ENCODE results near the gene CYP24A1.

The CYP24A1 gene

DNA sequence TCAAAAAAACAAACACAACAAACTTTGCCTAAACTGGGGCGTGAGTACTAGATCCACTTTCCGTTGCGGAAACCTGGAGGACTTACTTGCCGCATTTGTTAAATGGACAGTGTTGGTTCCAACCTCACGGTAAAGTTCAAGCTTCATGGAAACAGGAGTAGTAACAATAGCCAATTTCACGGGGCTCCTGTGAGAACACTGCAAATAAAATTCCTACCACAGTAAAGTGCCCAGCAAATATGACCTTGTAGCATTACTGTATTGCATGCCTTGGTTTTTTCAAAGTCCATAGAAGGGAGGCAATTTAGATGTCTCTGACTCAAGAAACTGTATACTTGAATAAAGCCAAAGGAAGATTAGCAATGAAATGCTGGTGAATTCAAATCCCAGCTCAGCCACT is 3.6 kb upstream of the CYP24A1 start:
- TF ChIP-seq, protein P1, sequence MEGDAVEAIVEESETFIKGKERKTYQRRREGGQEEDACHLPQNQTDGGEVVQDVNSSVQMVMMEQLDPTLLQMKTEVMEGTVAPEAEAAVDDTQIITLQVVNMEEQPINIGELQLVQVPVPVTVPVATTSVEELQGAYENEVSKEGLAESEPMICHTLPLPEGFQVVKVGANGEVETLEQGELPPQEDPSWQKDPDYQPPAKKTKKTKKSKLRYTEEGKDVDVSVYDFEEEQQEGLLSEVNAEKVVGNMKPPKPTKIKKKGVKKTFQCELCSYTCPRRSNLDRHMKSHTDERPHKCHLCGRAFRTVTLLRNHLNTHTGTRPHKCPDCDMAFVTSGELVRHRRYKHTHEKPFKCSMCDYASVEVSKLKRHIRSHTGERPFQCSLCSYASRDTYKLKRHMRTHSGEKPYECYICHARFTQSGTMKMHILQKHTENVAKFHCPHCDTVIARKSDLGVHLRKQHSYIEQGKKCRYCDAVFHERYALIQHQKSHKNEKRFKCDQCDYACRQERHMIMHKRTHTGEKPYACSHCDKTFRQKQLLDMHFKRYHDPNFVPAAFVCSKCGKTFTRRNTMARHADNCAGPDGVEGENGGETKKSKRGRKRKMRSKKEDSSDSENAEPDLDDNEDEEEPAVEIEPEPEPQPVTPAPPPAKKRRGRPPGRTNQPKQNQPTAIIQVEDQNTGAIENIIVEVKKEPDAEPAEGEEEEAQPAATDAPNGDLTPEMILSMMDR (IDR thresholded peaks at IDR 0.05; ENCODE audit: control insufficient read depth, insufficient read depth, low read depth, low read length, missing control alignments): no peak
- no peak for DNase-seq (ENCODE audit: low read depth)
- no peak overlapping the region for H3K4me3 ChIP-seq (ENCODE audit: control insufficient read depth, low read depth, low read length)

DNA sequence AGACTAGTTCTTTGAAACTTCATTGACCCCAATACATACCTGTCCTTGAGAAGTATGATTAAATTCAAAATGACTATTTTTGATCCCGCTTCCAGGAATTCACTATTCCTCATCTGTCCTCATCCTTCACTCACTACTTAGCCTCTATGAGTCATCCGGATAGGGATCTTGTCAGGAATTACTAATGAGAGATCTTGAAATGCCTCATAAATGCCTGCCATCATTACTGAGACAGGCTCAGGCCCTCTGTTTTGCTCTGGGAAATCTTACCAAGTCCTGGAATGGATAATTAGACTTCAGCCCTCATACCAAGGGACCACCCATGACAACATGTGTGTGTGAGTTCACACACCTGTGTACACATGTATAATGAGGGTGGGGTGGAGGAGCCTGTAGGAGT is 2.8 kb upstream of the CYP24A1 start:
- TF ChIP-seq, protein P1 (IDR thresholded peaks at IDR 0.05; ENCODE audit: control insufficient read depth, insufficient read depth, low read depth, low read length, missing control alignments): no peak
- H3K4me3 ChIP-seq (ENCODE audit: control insufficient read depth, low read depth, low read length): no peak overlapping the region
- no peak for DNase-seq (ENCODE audit: low read depth)

DNA sequence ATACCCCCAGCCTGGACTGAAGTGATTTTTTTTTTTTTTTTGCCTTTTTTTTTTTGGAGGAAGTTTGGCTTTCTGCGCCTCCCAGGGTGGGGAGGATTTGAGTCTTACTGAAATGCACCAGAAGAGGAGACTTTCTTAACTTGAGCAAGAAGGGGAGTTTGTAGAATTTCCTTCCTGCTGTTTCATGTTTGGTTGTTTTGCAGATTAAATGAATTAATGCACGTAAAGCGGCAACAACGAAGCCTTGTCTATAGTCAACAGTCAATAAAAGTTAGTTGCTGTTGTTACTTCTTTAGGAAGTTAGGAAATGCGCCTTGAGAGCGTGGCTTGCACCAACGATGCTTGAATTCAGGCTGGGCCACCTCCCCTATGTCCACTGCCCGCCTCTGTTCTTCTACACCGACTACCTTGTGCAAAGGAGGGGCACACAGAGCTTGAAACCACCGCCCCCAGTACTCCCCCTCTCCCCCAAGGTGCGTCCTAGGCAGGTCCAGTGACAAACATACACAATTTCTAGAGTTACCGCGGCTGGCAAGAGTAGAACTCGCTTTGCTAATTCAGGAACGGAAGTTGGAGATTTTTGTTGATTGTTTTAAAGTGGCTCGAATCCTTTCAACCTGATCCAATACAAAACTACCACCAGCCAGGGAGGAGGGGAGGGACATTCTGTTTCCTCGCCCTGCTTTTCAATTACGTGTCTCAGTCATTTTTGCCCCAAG is 830 bp upstream of the CYP24A1 start:
- no peak for DNase-seq (ENCODE audit: low read depth)
- H3K4me3 ChIP-seq (ENCODE audit: control insufficient read depth, low read depth, low read length): no peak overlapping the region
- TF ChIP-seq, protein P1 (IDR thresholded peaks at IDR 0.05; ENCODE audit: control insufficient read depth, insufficient read depth, low read depth, low read length, missing control alignments): no peak

DNA sequence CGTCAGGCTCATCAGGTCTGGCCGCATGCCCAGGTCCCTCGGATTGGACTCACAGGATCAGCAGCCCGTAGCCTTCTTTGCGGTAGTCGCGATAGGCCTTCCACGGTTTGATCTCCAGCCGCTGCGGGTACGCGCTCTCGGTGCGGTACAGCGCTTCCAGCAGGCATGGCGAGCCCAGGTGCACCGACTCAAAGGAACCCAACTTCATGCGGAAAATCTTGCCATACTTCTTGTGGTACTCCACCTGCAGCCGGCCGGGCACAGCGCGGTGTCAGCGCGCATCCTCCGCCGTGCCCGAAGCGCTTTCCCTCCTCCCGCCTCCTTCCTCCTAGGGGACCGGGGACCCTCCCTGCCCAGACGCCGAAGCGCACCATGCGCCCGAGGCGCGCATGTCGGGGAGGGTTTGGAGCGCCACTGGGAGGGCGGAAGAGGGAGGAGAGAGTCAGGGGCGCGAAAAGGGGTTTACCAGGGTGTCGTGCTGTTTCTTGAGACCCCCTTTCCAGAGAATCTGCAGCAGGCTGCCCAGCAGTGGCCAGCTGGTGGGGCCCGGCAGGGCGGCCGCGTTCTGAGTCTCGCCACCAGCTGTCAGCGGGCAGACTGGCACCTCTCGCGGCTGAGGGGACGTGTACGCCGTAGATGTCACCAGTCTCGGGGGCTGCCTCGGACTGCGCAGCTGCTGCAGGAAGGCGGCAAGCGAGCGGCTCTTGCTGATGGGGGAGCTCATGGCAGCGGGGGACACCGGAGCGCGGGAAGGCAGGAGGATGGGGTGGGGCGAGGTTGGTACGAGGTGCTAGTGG is 732 bp downstream of the CYP24A1 start:
- DNase-seq (ENCODE audit: low read depth): no peak
- TF ChIP-seq, protein P1 (IDR thresholded peaks at IDR 0.05; ENCODE audit: control insufficient read depth, insufficient read depth, low read depth, low read length, missing control alignments): no peak
- no peak overlapping the region; the same call in 1 of the 2 replicates for H3K4me3 ChIP-seq (ENCODE audit: control insufficient read depth, low read depth, low read length)

DNA sequence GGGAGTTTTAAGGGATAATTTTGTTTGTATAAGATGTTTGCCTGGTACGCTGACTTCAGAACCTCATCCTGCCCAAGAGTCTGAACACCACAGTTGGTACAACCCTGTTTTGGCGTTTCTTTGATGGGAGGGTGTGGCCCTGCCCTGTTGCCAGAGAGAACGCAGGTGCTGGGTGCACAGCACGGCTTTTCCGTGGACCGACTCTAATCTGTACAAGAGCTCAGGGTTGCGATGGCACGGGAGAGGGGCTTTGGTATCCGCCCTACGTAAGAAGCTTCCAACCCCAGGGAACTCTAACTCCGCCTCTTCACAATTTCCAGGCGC is 1.3 kb downstream of the CYP24A1 start:
- DNase-seq (ENCODE audit: low read depth): no peak
- H3K4me3 ChIP-seq (ENCODE audit: control insufficient read depth, low read depth, low read length): no peak overlapping the region
- TF ChIP-seq, protein P1 (IDR thresholded peaks at IDR 0.05; ENCODE audit: control insufficient read depth, insufficient read depth, low read depth, low read length, missing control alignments): no peak

DNA sequence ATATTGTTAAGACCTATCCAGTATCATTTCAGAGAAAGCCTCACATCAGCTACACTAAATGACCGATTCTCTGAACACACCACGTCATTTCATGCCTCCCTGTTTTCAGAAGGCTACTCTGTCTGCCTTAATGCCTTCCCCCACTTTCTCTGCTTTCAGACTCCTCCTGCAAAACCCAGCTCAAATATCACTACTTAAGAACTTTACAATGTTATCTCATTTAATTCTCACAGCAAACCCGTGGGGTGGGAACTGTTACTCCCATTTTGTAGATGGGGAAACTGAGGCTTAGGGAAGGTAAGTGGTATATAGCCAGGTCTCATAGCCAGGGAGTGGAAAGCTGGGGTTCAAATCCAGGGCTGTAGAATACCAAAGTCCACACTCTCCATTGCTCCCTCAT is 2.8 kb downstream of the CYP24A1 start:
- TF ChIP-seq, protein P1 (IDR thresholded peaks at IDR 0.05; ENCODE audit: control insufficient read depth, insufficient read depth, low read depth, low read length, missing control alignments): no peak
- DNase-seq (ENCODE audit: low read depth): no peak
- no peak overlapping the region for H3K4me3 ChIP-seq (ENCODE audit: control insufficient read depth, low read depth, low read length)

All from AG09309 (cell line).